ENCODE data around the gene ACTG2. TPM values are rescaled to one million over a fixed set of nuclear protein-coding genes. Genes with fewer than 3 reads are reported as not detected.

Gene ACTG2
- total RNA-seq, 1 experiment from 2014 or later = 2.7 TPM

DNA sequence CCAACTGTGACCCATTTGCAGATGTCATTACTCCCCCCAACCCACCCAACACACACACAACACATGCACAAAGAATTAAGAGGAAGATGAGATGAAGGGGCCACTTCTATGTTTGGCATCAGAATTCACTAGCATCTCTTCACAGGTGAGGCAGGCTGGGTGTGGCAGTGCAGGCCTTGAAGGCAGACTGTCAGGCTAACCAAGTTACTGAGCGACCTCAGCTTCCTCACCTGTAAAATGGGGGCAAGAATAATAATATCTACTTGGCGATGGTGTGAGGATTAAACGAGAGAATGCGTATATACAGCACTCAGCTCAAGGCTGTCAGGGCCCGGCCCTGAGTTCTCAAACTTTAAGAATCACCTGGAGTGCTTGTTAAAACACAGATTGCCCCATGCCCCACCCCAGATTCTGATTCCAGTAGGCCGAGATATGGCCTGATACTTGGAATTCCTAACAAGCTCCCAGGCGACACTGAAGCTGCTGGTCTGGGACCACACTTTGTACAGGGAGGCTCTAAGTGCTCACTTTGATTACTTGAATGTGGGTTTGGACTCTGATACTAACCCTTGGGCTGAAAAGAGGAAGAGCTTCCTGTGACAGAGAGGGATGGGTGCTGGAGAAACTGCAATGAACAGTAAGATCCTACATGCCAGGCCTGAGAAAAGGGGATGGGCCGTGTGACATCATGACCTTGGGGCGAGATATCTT is 1.1 kb downstream of the ACTG2 start:
- Histone ChIP-seq H3K27ac (ENCODE audit: low read depth, low read length, poor library complexity, severe bottlenecking) (no peak overlapping the region), H3K4me1 (ENCODE audit: insufficient read depth, low read length, poor library complexity, severe bottlenecking) (no peaks in the 10 kb centered on the region), H3K36me3 (ENCODE audit: insufficient read depth, low read length, poor library complexity, severe bottlenecking) (no peaks in the 10 kb centered on the region), H3K4me3 (ENCODE audit: low read depth, low read length, poor library complexity, severe bottlenecking) (no peak overlapping the region), H3K9me3 (ENCODE audit: low read depth, low read length, poor library complexity, severe bottlenecking) (no peaks in the 10 kb centered on the region), H3K27me3 (replicated peaks; ENCODE audit: insufficient read depth, low read depth, low read length, poor library complexity) (no peaks in the 10 kb centered on the region)
- ChIA-PET POLR2A (ENCODE audit: low non-redundant PET) (no interaction called here), CTCF (no interaction called here)
- no peak for DNase-seq (ENCODE audit: low spot score)
- intact Hi-C loops (cut with micrococcal nuclease; ENCODE audit: unreplicated experiment) = no loop called here
- BruUV-seq (replicated peaks) = no TSS peak
- TF ChIP-seq EZH2 (IDR thresholded peaks at IDR 0.05; ENCODE audit: borderline replicate concordance, low read depth, low read length, poor library complexity, severe bottlenecking) (no peak), CTCF (conservative IDR thresholded peaks at IDR 0.05; ENCODE audit: low read depth, low read length) (no peak)

DNA sequence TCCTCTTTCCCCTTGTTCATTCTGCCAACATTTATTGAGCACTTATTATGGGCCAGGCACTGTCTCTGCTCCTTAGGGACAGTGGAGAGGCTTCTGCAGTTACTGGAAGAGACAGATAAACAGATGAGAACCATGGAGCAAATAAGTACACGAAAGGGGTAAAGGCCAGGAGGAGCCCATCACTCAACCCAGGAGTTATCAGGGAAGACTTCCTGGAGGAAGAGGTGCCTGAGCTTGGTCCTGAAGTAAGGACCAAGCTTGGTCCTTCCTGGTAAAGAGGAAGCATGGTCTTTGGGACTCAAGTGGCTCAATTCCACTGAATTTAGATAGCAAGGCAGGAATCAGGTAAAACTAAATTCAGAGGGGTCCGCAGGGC is 1.7 kb downstream of the ACTG2 start:
- no peaks in the 10 kb centered on the region for H3K27me3 ChIP-seq (replicated peaks; ENCODE audit: insufficient read depth, low read depth, low read length, poor library complexity)
- no peak for DNase-seq (ENCODE audit: low spot score)
- intact Hi-C loops (cut with micrococcal nuclease; ENCODE audit: unreplicated experiment) = no loop called here
- ChIA-PET CTCF (no interaction called here), POLR2A (ENCODE audit: low non-redundant PET) (no interaction called here)
- TF ChIP-seq EZH2 (IDR thresholded peaks at IDR 0.05; ENCODE audit: borderline replicate concordance, low read depth, low read length, poor library complexity, severe bottlenecking) = no peak
- no peak for TF ChIP-seq CTCF (conservative IDR thresholded peaks at IDR 0.05; ENCODE audit: low read depth, low read length)
- no peak overlapping the region for H3K4me3 ChIP-seq (ENCODE audit: low read depth, low read length, poor library complexity, severe bottlenecking)
- BruUV-seq (replicated peaks) = no TSS peak
- H3K9me3 ChIP-seq (ENCODE audit: low read depth, low read length, poor library complexity, severe bottlenecking) = no peaks in the 10 kb centered on the region
- H3K36me3 ChIP-seq (ENCODE audit: insufficient read depth, low read length, poor library complexity, severe bottlenecking) = no peaks in the 10 kb centered on the region
- H3K27ac ChIP-seq (ENCODE audit: low read depth, low read length, poor library complexity, severe bottlenecking) = no peak overlapping the region
- no peaks in the 10 kb centered on the region for H3K4me1 ChIP-seq (ENCODE audit: insufficient read depth, low read length, poor library complexity, severe bottlenecking)

- no peak for TF ChIP-seq EZH2 (IDR thresholded peaks at IDR 0.05; ENCODE audit: borderline replicate concordance, low read depth, low read length, poor library complexity, severe bottlenecking)
- no peak for TF ChIP-seq CTCF (conservative IDR thresholded peaks at IDR 0.05; ENCODE audit: low read depth, low read length)
- ChIA-PET CTCF (no interaction called here), POLR2A (ENCODE audit: low non-redundant PET) (no interaction called here)
- H3K9me3 ChIP-seq (ENCODE audit: low read depth, low read length, poor library complexity, severe bottlenecking) = no peaks in the 10 kb centered on the region
- no peak for DNase-seq (ENCODE audit: low spot score)
- H3K27ac ChIP-seq (ENCODE audit: low read depth, low read length, poor library complexity, severe bottlenecking) = no peak overlapping the region
- no TSS peak for BruUV-seq (replicated peaks)
- H3K36me3 ChIP-seq (ENCODE audit: insufficient read depth, low read length, poor library complexity, severe bottlenecking) = no peaks in the 10 kb centered on the region
- no peaks in the 10 kb centered on the region for H3K4me1 ChIP-seq (ENCODE audit: insufficient read depth, low read length, poor library complexity, severe bottlenecking)
- no peaks in the 10 kb centered on the region for H3K27me3 ChIP-seq (replicated peaks; ENCODE audit: insufficient read depth, low read depth, low read length, poor library complexity)
- no peak overlapping the region for H3K4me3 ChIP-seq (ENCODE audit: low read depth, low read length, poor library complexity, severe bottlenecking)
- intact Hi-C loops (cut with micrococcal nuclease; ENCODE audit: unreplicated experiment) = no loop called here
Observed at GRCh38 chr2:73894877-73895276, 2.1 kb downstream of the ACTG2 start.
